HL-60 (cell line): Measurements from ENCODE around the gene SIGLEC6.

ENCODE experiments used
- DNase-seq, 2 experiments: peaks; one replicate each; pipeline ENCODE4 v3.0.0-alpha.2; 2010 to 2020; ENCODE audit warnings: low read depth in 1 of 2, low spot score in 1 of 2
- H3K27ac ChIP-seq: fragments of 250-450 bp; sonication (Bioruptor Pico); replicated peaks from 2 replicates; pipeline ENCODE4 v1.5.1; 2020; ENCODE audit warnings: mild to moderate bottlenecking, moderate library complexity
- H3K27me3 ChIP-seq: fragments of 250-450 bp; sonication (Bioruptor Pico); 2 replicates; pipeline ENCODE4 v1.5.1; 2021; ENCODE audit warnings: mild to moderate bottlenecking, moderate library complexity; ENCODE audit not compliant: insufficient read depth, poor library complexity, severe bottlenecking
- H3K4me3 ChIP-seq: replicated peaks from 2 replicates; pipeline ENCODE4 v1.5.1; 2011; ENCODE audit warnings: mild to moderate bottlenecking, control low read depth, low read length; ENCODE audit not compliant: insufficient read depth
- GABPA ChIP-seq: IDR thresholded peaks from 2 replicates; pipeline ENCODE4 v1.6.1; 2012; ENCODE audit warnings: low read depth
- POLR2AphosphoS5 ChIP-seq: IDR thresholded peaks from 2 replicates; pipeline ENCODE4 v1.6.1; 2012; ENCODE audit warnings: low read depth
- SPI1 ChIP-seq: IDR thresholded peaks from 2 replicates; pipeline ENCODE4 v1.6.1; 2012; ENCODE audit warnings: low read depth, mild to moderate bottlenecking, borderline replicate concordance
- TF ChIP-seq, protein P1 (sequence below): IDR thresholded peaks from 2 replicates; pipeline ENCODE4 v1.6.1; 2012; ENCODE audit warnings: low read depth; ENCODE audit not compliant: insufficient replicate concordance
- TF ChIP-seq, protein P2 (sequence below): IDR thresholded peaks from one replicate; pipeline ENCODE4 v1.5.1; 2011; ENCODE audit warnings: low read length, control low read depth, inconsistent platforms; ENCODE audit not compliant: insufficient read depth

SIGLEC6 gene

DNA sequence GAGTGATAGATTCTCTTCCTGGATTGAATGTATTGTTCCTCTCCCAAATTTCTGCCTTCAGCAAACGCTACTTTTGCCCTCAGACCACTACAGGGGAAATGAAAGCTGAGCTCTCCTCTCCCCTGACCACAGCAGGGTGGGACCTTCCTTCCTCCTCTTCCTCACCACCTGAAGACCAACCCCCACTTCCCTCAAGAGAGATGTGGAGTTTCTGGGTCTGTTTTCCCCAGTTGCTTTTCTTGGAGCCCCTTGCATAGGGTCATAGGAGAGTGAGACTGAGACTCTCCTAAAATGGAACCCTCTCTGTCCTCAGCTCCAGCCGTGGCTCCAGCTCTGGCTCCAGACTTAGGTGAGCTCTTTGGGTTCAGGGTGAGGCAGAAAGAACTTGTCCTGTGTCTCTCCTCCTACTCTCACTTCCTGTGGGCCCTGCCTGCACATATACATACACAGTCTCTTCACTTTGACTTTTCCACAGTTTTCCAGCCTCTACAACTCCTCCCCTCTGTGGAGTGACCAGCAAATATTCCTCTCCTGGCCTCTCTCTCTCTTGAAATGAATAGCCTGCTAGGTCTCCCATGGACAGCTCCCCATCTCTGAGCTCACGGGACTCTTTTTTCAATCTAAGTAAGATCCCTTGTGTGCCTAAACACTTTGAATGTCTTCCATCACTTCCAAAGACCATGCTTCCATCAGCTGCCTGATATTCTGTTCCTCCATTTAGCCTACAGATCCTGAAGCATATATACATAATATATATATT, 20.4 kb upstream of the SIGLEC6 start:
- no peak for DNase-seq
- Histone ChIP-seq H3K27me3 (no peaks in the 10 kb centered on the region), H3K4me3 (no peak overlapping the region), H3K27ac (no peak overlapping the region)
- TF ChIP-seq POLR2AphosphoS5 (no peak), SPI1 (no peak)
- TF ChIP-seq, protein P1, sequence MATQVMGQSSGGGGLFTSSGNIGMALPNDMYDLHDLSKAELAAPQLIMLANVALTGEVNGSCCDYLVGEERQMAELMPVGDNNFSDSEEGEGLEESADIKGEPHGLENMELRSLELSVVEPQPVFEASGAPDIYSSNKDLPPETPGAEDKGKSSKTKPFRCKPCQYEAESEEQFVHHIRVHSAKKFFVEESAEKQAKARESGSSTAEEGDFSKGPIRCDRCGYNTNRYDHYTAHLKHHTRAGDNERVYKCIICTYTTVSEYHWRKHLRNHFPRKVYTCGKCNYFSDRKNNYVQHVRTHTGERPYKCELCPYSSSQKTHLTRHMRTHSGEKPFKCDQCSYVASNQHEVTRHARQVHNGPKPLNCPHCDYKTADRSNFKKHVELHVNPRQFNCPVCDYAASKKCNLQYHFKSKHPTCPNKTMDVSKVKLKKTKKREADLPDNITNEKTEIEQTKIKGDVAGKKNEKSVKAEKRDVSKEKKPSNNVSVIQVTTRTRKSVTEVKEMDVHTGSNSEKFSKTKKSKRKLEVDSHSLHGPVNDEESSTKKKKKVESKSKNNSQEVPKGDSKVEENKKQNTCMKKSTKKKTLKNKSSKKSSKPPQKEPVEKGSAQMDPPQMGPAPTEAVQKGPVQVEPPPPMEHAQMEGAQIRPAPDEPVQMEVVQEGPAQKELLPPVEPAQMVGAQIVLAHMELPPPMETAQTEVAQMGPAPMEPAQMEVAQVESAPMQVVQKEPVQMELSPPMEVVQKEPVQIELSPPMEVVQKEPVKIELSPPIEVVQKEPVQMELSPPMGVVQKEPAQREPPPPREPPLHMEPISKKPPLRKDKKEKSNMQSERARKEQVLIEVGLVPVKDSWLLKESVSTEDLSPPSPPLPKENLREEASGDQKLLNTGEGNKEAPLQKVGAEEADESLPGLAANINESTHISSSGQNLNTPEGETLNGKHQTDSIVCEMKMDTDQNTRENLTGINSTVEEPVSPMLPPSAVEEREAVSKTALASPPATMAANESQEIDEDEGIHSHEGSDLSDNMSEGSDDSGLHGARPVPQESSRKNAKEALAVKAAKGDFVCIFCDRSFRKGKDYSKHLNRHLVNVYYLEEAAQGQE: peak; percentile 80

DNA sequence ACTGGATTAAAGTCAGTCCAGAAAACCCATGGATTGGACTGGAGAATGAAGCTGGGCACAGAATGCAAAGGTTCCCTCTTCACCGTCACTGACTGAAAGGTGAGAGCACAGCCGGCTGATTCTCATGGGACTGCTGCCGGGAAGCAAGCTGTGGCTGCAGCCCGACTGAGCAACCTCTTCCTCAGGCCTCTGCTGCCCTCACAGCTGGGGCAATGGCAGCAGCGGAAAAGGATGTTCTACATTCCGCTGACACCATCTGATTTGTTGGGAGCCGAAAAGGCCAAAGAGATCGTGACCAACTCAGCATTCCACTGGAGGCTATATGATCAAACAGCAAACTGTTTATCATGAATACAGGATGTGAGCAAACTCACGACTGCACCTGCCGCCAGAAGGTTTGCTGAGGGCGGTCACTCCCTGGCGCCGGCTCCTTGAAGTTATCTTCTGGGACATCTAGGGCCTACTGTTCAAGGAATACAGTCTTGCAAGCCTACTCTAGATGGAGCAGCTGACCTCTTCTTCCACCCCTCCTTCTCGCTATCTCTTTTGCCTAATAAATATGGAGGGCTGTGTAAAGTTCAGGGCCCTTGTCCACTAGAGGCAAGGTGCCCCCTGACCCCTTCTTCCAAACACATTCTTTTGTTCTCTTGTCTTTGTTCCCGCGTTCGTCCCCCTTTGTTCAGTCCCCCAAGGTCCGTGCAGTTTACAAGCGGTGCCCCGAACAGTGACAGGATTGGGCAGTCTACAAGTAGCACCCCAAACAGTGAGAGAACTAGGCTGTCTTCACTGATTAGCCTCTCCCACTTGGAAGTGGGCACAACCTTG, 19.6 kb upstream of the SIGLEC6 start:
- H3K27me3 ChIP-seq: no peaks in the 10 kb centered on the region
- H3K27ac ChIP-seq: no peak overlapping the region
- no peak overlapping the region for H3K4me3 ChIP-seq
- TF ChIP-seq, protein P2, sequence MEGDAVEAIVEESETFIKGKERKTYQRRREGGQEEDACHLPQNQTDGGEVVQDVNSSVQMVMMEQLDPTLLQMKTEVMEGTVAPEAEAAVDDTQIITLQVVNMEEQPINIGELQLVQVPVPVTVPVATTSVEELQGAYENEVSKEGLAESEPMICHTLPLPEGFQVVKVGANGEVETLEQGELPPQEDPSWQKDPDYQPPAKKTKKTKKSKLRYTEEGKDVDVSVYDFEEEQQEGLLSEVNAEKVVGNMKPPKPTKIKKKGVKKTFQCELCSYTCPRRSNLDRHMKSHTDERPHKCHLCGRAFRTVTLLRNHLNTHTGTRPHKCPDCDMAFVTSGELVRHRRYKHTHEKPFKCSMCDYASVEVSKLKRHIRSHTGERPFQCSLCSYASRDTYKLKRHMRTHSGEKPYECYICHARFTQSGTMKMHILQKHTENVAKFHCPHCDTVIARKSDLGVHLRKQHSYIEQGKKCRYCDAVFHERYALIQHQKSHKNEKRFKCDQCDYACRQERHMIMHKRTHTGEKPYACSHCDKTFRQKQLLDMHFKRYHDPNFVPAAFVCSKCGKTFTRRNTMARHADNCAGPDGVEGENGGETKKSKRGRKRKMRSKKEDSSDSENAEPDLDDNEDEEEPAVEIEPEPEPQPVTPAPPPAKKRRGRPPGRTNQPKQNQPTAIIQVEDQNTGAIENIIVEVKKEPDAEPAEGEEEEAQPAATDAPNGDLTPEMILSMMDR: no peak
- TF ChIP-seq POLR2AphosphoS5 (no peak), SPI1 (no peak), GABPA (no peak)
- TF ChIP-seq, protein P1: no peak
- no peak for DNase-seq

DNA sequence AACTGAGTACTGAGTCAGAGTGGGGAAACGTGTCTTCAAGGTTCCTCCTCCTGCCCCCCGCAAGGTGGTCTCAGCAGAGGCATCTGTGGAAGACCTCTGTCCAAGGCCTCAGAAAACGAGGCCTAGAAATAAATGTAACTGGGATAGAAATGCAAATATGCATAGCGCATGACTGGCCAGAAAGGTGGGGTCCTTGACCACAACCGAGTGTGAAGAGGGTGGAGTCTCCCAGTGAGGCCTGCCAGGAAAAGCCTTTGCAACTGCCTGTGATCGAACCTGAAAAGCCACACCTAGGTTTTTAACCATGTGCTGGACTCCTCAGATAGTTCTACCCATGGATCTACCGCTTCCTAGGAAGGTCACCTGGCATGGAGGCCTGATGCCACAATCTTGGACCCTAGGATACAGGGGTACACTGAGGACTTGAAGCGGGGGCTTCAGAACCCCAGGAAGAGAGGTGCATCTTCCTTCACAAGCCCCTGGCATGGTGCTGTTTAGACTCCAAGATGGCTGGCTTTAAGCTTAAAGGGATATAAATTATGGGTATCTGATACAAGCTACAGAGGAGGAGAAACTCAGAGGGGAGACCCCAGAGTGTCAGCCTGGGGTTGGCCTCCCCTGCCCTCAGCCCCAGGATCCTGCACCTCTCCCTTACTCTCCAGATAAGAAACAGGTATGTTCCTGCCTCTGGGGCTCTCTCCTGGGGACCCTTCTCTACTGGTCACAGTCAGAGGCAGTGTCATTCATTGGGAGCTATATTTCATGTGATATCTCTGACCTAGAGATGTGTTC, 18.3 kb upstream of the SIGLEC6 start:
- no peak for DNase-seq
- Histone ChIP-seq H3K27ac (no peak overlapping the region), H3K4me3 (no peak overlapping the region)

More for the DNA sequence above, 18.3 kb upstream of the SIGLEC6 start:
- TF ChIP-seq, protein P2: no peak
- TF ChIP-seq, protein P1: no peak
- TF ChIP-seq GABPA: no peak
- TF ChIP-seq POLR2AphosphoS5: no peak
- TF ChIP-seq SPI1: no peak
- no peaks in the 10 kb centered on the region for H3K27me3 ChIP-seq
